H9 (cell line): ENCODE results near the gene SYCP2L. TPM values are rescaled to one million over a fixed set of nuclear protein-coding genes. Genes with fewer than 3 reads are reported as not detected.

Source experiments
- DNase-seq: peaks from one replicate; pipeline ENCODE4 v3.0.0-alpha.2; 2017
- H2AFZ ChIP-seq: one replicate; pipeline ENCODE4 v1.6.1; 2013; ENCODE audit warnings: mild to moderate bottlenecking, low read length, control low read depth, moderate library complexity
- H2AK5ac ChIP-seq: 2 replicates; pipeline ENCODE4 v1.6.1; 2013; ENCODE audit warnings: low read length, control low read depth, mixed read lengths; ENCODE audit not compliant: insufficient read length
- H2BK120ac ChIP-seq: one replicate; pipeline ENCODE4 v1.6.1; 2013; ENCODE audit warnings: low read depth, mild to moderate bottlenecking, low read length, control low read depth, inconsistent platforms; ENCODE audit not compliant: poor library complexity, severe bottlenecking
- H2BK12ac ChIP-seq: 2 replicates; pipeline ENCODE4 v1.6.1; 2013; ENCODE audit warnings: low read length, control low read depth, mixed read lengths, low read depth; ENCODE audit not compliant: insufficient read length
- H2BK15ac ChIP-seq: 2 replicates; pipeline ENCODE4 v1.6.1; 2013; ENCODE audit warnings: low read depth, low read length, control low read depth
- H2BK20ac ChIP-seq: one replicate; pipeline ENCODE4 v1.6.1; 2013; ENCODE audit warnings: low read depth, mild to moderate bottlenecking, low read length, control low read depth, inconsistent platforms; ENCODE audit not compliant: poor library complexity, severe bottlenecking
- H2BK5ac ChIP-seq: 2 replicates; pipeline ENCODE4 v1.6.1; 2013; ENCODE audit warnings: low read length, control low read depth, mixed read lengths; ENCODE audit not compliant: insufficient read length
- H3K14ac ChIP-seq: 2 replicates; pipeline ENCODE4 v1.6.1; 2013; ENCODE audit warnings: low read length, control low read depth; ENCODE audit not compliant: insufficient read depth
- H3K18ac ChIP-seq: 2 replicates; pipeline ENCODE4 v1.6.1; 2013; ENCODE audit warnings: low read depth, mild to moderate bottlenecking, mixed read lengths, low read length, control low read depth; ENCODE audit not compliant: insufficient read length
- H3K23ac ChIP-seq: 2 replicates; pipeline ENCODE4 v1.6.1; 2013; ENCODE audit warnings: low read length, control low read depth, mixed read lengths, low read depth; ENCODE audit not compliant: insufficient read length
- H3K23me2 ChIP-seq: 2 replicates; pipeline ENCODE4 v1.6.1; 2013; ENCODE audit warnings: low read depth, mild to moderate bottlenecking, mixed read lengths, low read length, control low read depth; ENCODE audit not compliant: insufficient read length, poor library complexity, severe bottlenecking
- H3K27ac ChIP-seq: 2 replicates; pipeline ENCODE4 v1.5.1; 2013; ENCODE audit warnings: low read length, control low read depth, mixed read lengths, low read depth; ENCODE audit not compliant: insufficient read length
- H3K27me3 ChIP-seq: 2 replicates; pipeline ENCODE4 v1.6.1; 2013; ENCODE audit warnings: low read length, control low read depth, inconsistent platforms; ENCODE audit not compliant: insufficient read depth
- H3K4ac ChIP-seq: 2 replicates; pipeline ENCODE4 v1.6.1; 2013; ENCODE audit warnings: low read depth, mild to moderate bottlenecking, control low read depth, inconsistent platforms, low read length, moderate library complexity
- H3K4me1 ChIP-seq: 2 replicates; pipeline ENCODE4 v1.6.1; 2013; ENCODE audit warnings: low read length, control low read depth, inconsistent platforms; ENCODE audit not compliant: insufficient read depth
- H3K4me2 ChIP-seq: 2 replicates; pipeline ENCODE4 v1.6.1; 2013; ENCODE audit warnings: low read length, control low read depth, mixed read lengths; ENCODE audit not compliant: insufficient read length, insufficient read depth
- H3K56ac ChIP-seq: 2 replicates; pipeline ENCODE4 v1.6.1; 2013; ENCODE audit warnings: low read depth, mild to moderate bottlenecking, mixed read lengths, low read length, control low read depth; ENCODE audit not compliant: insufficient read length
- H3K79me1 ChIP-seq: 2 replicates; pipeline ENCODE4 v1.6.1; 2013; ENCODE audit warnings: low read depth, mild to moderate bottlenecking, moderate library complexity, low read length, control low read depth, inconsistent platforms; ENCODE audit not compliant: insufficient read depth, poor library complexity, severe bottlenecking
- H3K79me2 ChIP-seq: 2 replicates; pipeline ENCODE4 v1.6.1; 2013; ENCODE audit warnings: low read length, control low read depth, inconsistent platforms; ENCODE audit not compliant: insufficient read depth
- H3K9ac ChIP-seq: 2 replicates; pipeline ENCODE4 v1.6.1; 2013; ENCODE audit warnings: low read length, control low read depth, mixed read lengths; ENCODE audit not compliant: insufficient read length; ENCODE audit errors: extremely low read depth
- H3K9me3 ChIP-seq: one replicate; pipeline ENCODE4 v1.6.1; 2013; ENCODE audit warnings: low read depth, low read length, inconsistent platforms; ENCODE audit not compliant: control insufficient read depth
- H3T11ph ChIP-seq: one replicate; pipeline ENCODE4 v1.6.1; 2013; ENCODE audit warnings: mild to moderate bottlenecking, low read length, control low read depth, inconsistent platforms
- H4K20me1 ChIP-seq: one replicate; pipeline ENCODE4 v1.6.1; 2013; ENCODE audit not compliant: control insufficient read depth, insufficient read length, insufficient read depth
- H4K5ac ChIP-seq: 2 replicates; pipeline ENCODE4 v1.6.1; 2013; ENCODE audit warnings: low read depth, mild to moderate bottlenecking, mixed read lengths, low read length, control low read depth; ENCODE audit not compliant: insufficient read length
- H4K8ac ChIP-seq: replicated peaks from 2 replicates; pipeline ENCODE4 v1.6.1; 2013; ENCODE audit warnings: low read length, control low read depth, mixed read lengths, low read depth; ENCODE audit not compliant: insufficient read length
- H4K91ac ChIP-seq: 2 replicates; pipeline ENCODE4 v1.6.1; 2013; ENCODE audit warnings: low read depth, mild to moderate bottlenecking, moderate library complexity, mixed read lengths, low read length, control low read depth; ENCODE audit not compliant: insufficient read length
- H3K27ac Mint-ChIP-seq, 3 experiments: 2 replicates in 2 of 3; 3 replicates in 1 of 3; pipeline ENCODE4 v1.8.0; 2020 to 2021; ENCODE audit warnings: mixed read lengths in 3 of 3, mild to moderate bottlenecking in 1 of 3, moderate library complexity in 1 of 3
- H3K27me3 Mint-ChIP-seq: 2 replicates; pipeline ENCODE4 v1.8.0; 2021; ENCODE audit warnings: low read depth, mild to moderate bottlenecking, moderate library complexity, mixed read lengths
- H3K36me3 Mint-ChIP-seq, 3 experiments: 2 replicates in 2 of 3; 3 replicates in 1 of 3; pipeline ENCODE4 v1.8.0; 2020 to 2021; ENCODE audit warnings: low read depth in 3 of 3, mixed read lengths in 3 of 3; ENCODE audit not compliant: insufficient read depth in 1 of 3
- H3K4me1 Mint-ChIP-seq, 2 experiments: 2 replicates each; pipeline ENCODE4 v1.8.0; 2020; ENCODE audit warnings: mixed read lengths in 2 of 2
- H3K4me3 Mint-ChIP-seq, 2 experiments: 2 replicates in 1 of 2; 3 replicates in 1 of 2; pipeline ENCODE4 v1.8.0; 2020 to 2021; ENCODE audit warnings: mild to moderate bottlenecking in 2 of 2, mixed read lengths in 2 of 2, moderate library complexity in 1 of 2
- H3K9me3 Mint-ChIP-seq, 2 experiments: 2 replicates in 1 of 2; 3 replicates in 1 of 2; pipeline ENCODE4 v1.8.0; 2020; ENCODE audit warnings: mild to moderate bottlenecking in 2 of 2, mixed read lengths in 2 of 2, moderate library complexity in 1 of 2
- CTCF ChIP-seq: fragments of 200-600 bp; sonication (generic); conservative IDR thresholded peaks from 3 replicates; pipeline ENCODE4 v1.8.0; 2021; ENCODE audit warnings: antibody characterized with exemption, mild to moderate bottlenecking
- WGBS: extraction: QIAGEN DNeasy Blood & Tissue Kit; methylation state at CpG from one replicate; pipeline ENCODE4 v1.1.7; 2013; ENCODE audit warnings: missing lambda C conversion rate, low lambda C conversion rate, mixed read lengths; ENCODE audit not compliant: insufficient read length; ENCODE audit errors: extremely low coverage; 5-methylcytosine and 5-hydroxymethylcytosine counted together
- total RNA-seq: library from RNA; stranded (reverse); gene quantifications from 2 replicates; pipeline ENCODE4 v1.2.1, GENCODE V29; 2021

Gene SYCP2L
- total RNA-seq, 1 experiment from 2014 or later: 3.5 TPM

GRCh38 chr6:10963113-10963512 is 76.3 kb downstream of the SYCP2L start:
- Mint-ChIP-seq H3K9me3 (peaks cover 6 to 13% of the 10 kb centered on the region in 2 experiments; a peak in 4 of 5 replicates), H3K27me3 (peaks cover 74% of the 10 kb centered on the region), H3K4me3 (no peak overlapping the region), H3K4me1 (peaks cover 9 to 11% of the 10 kb centered on the region in 2 experiments), H3K27ac (no peak overlapping the region), H3K36me3 (peaks cover 5 to 9% (median 9%) of the 10 kb centered on the region in 3 experiments; a peak in 6 of 7 replicates)
- Histone ChIP-seq H3K4ac (no peak overlapping the region), H3K4me2 (no peak overlapping the region), H3K56ac (no peak overlapping the region), H3T11ph (no peak overlapping the region), H3K18ac (no peak overlapping the region), H2AK5ac (no peak overlapping the region), H2BK12ac (no peak overlapping the region), H4K20me1 (no peaks in the 10 kb centered on the region), H3K23me2 (no peaks in the 10 kb centered on the region), H2BK5ac (no peak overlapping the region), H4K5ac (no peak overlapping the region), H2BK20ac (no peak overlapping the region), H3K9ac (no peak overlapping the region), H3K4me1 (no peaks in the 10 kb centered on the region), H3K14ac (no peak overlapping the region), H3K9me3 (no peaks in the 10 kb centered on the region), H3K27ac (no peak overlapping the region), H4K91ac (no peak overlapping the region), H2AFZ (no peak overlapping the region), H4K8ac (no peak overlapping the region), H3K79me2 (no peaks in the 10 kb centered on the region), H3K79me1 (no peaks in the 10 kb centered on the region), H2BK120ac (no peak overlapping the region), H3K27me3 (peaks cover 9% of the 10 kb centered on the region; the same call in 1 of the 2 replicates), H3K23ac (no peak overlapping the region), H2BK15ac (no peak overlapping the region)
- WGBS: no CpG with 5 or more reads among the region's 2 CpGs
- DNase-seq: no peak
- no peak for TF ChIP-seq CTCF
